Stimulated activated naive CD4-positive, alpha-beta T cell (primary cell): Measurements from ENCODE around the gene NCK2.

Experiments used
- DNase-seq, 6 experiments: peaks; one replicate each; lab custom pipeline; 2025; lab: John Stamatoyannopoulos, UW

NCK2 gene

GRCh38 chr2:105813405-105813804 is 68.7 kb downstream of the NCK2 start:
- no peak for DNase-seq

DNA sequence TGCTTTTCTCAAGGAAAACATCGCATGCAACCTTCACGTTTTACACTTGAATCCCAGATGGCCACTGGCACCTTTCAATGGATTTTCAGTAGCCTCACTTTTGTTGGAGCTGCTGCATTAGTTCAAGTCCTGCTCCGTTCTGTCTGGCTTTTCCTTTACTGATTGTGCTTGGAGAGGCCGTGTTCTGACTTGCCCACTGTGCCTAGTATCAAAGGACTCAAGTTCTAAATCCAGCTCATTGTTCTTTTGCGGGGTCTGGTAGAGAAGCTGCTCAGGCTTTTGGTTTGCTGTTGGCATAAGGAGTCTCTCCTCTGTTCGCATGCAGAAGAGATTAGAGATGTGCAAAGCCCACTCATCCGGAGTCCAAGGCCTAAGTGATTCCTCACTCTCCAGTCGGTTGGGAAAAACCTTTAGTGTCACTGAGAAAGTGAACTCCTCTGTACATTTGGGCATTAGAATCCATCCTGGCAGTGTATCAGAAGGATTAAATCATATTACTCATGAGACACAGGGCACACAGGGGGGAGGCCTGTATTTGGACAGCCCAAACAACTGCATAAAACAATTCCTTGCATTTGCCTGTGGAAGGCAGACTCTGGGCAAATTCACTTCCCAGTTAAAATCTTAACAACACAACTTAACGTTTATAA is 69.7 kb downstream of the NCK2 start:
- DNase-seq: no peak

GRCh38 chr2:105815401-105815800 is 70.7 kb downstream of the NCK2 start:
- DNase-seq: no peak

DNA sequence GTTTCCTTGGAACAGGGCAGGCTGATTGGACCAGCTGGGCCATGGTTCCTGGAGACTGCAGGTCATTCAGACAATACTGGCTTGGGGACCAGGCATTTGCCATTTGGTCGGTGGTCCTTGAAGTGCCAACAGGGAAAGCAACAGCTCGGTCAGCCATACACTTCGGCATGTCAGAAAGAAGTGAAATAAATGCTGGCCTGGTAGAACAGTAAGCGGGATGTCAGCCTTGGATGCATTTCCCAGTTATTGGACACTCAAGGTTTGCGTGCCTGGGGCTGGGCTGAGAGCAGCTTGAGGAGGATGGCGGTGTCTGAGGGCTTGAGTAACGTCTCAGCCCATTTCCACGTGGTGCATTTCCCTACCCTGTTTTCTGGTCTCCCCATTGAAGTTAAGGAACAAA is 75.4 kb downstream of the NCK2 start:
- no peak for DNase-seq

- no peak for DNase-seq
These were observed 76.0 kb downstream of the NCK2 start for GRCh38 chr2:105820691-105821090.

DNA sequence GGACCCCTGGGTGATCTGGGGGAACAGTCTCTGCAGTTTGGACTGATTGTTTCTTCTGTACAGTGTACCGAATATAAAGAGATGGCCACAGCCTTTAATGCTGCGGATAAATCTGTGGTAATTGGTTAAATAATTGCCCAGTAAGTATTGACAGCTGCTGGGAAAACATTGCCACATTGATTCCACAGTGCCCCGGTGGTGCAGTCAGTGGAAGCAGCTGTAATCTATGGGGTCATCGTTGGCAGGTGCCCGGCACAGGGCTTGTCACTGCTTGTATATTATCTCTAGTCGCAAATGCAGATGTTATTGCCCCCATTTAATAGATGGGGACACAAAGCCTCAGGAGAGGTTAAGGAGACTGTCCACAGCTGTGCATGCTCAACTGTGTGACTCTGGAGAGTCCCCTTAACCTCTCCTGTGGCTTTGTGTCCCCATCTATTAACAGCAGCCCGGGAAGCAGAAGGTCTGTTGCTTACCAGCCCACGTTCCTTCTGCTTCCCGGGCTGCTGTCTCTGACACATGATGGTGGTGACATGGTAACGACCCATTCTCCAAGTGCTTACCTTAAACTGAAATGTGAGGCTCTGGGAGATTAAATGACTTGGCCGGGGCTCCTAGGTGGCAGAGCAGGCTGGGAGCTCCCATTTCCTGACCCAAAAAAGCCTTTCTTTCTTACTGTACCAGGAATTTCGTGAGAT is 76.9 kb downstream of the NCK2 start:
- DNase-seq: no peak

DNA sequence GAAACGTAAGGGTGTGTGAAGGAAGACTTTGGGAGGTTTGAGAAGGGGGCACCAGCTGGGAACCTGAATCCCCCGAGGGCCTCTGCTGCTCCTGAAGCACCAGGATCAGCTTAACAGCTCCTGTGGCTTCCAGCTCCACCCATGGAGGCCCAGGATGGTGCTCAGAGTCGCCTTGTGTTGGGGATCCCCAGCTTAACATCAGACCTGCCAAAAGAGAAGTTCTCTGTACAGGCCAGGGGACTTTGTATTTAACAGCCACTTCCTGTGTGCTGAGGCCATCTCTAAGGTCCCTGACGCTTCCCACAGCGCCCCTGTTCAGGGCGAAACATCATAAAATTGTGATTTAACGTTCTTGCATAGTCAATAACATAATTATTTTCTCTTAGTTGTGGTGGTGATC is 77.5 kb downstream of the NCK2 start:
- DNase-seq: peak in 5 of 6 experiments; percentile 6 to 25 (median 17)

DNA sequence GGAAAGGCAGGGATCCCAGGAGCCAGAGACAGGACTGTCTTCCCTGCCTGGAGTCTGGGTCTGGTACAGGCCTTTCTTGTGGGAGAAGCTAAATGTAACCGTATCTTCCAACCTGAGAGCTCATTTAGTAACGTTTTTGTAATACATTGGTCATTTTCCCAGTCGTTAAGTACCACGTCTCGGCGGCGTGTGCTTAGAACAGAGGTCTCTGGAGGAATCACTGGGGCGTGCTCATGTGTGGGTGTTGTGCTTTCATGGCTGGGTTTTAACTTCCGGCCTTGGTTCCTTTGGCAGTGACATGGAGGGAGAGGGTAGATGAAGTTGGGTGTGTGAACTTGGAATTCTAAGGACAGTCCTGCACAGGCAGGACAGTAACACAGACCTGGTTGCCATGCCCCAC is 79.7 kb downstream of the NCK2 start:
- DNase-seq: no peak

DNA sequence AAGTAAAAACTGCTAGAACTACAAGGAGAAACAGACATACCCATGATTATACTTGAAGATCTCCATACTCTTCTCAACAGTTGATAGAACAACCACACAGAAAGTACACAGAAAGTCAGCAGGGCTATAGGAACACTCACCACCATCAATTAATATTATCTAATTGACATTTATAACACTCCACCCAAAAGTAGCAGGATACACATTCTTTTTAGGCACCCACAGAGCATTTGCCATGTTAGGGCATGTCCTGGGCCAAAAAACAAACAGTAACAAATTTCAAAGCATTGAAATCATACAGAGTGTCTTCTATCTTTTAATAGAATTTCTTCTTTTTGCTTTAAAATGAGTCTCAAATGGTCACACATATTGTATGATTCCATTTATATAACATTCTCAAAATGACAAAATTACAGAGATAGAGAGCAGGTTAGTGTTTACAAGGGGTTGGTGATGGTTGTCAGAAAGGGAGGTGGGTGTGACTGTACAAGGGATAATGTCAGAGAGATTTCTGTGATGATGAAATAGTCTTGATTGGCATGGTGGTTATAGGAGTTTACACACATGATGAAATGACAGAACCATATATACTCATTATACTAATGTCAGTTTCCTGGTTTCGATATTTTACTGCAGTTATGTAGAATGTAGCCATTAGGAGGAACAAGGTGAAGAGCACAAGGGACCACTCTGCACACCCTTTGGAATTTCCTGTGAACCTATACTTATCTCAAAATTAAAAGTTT is 82.8 kb downstream of the NCK2 start:
- no peak for DNase-seq

GRCh38 chr2:105828558-105828957 is 83.8 kb downstream of the NCK2 start:
- DNase-seq: no peak

- peak in 3 of 6 experiments; percentile 55 to 76 (median 65) for DNase-seq
These were observed 90.2 kb downstream of the NCK2 start for GRCh38 chr2:105834931-105835330.

DNA sequence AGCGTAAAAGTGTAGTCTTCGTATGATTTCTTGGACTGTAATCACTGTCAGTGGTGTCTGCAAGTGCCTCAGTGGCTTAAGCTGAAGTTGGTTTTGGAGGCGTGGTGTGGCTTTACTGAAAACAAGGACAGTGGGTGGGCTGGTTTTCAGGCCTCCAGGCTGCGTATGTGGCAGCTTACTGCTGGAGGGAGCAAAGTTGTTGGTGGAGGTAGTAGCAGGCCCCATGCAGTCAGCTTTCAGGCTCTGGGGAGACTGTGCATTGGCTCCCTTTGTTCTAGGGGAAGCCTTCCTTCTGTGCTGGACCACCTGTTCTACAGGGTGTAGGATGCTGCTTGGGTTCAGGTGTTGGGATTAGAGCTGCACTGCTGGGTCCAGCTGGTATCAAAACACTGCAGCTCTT is 91.6 kb downstream of the NCK2 start:
- DNase-seq: no peak

DNA sequence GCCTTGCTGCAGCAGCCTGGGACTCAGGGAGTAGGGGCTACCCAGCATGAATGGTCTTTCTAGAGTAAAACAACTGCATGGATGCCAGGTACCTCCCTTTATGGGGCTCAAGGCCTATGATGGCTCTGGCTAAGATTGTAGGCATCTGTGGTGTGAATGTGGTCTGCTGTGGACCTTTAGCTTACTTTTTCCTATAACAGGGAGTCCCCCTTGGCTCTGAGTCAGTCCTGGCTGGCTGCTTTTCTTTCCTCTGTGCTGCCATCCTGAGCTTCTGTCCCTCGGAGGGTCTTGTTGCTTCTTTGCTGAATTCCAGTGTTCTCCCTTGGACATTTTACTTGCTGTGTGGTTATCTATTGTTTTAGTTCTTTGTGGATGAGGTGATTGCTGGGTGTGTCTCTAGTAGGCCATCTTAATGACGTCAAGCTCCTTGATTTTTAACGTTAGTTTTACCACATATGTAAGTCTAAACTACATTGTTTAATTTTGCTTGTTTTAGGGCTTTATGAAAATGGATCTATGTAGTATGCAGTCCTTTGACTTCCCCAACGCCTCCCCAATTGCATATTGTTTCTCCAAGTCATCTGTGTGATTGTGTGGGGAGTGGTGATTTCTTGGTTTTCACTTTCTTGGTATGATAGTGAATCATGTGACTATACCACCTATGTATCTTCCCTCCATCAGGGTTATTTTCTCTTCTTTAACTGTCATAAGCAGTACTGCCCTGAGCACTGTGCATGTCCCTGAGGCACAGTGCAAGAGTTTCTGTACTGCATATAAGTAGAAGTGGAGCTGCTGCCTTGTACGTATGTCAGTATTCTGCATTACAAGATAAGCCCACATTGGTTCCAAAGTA is 92.4 kb downstream of the NCK2 start:
- no peak for DNase-seq

DNA sequence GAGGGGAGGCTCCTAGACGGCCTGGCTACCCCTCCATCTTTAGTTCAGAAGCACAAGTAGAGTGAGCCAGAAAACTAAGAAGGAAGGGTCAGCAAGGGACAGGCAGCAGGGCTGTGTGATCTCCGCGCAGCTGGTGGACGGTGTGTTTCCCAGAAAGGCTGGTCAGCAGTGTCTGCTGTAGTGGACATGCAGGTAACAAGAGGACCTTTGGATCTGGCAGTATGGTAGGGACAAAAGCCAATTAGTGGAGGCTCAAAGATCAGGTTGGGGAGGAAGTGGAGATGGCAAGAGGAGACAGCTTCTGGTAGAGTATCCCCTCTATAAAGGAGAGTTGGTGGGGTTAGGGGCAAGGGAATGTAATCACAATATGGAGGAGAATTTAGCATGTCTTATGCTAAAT is 95.1 kb downstream of the NCK2 start:
- no peak for DNase-seq

- no peak for DNase-seq
These were observed 96.2 kb downstream of the NCK2 start for GRCh38 chr2:105840933-105841332.

DNA sequence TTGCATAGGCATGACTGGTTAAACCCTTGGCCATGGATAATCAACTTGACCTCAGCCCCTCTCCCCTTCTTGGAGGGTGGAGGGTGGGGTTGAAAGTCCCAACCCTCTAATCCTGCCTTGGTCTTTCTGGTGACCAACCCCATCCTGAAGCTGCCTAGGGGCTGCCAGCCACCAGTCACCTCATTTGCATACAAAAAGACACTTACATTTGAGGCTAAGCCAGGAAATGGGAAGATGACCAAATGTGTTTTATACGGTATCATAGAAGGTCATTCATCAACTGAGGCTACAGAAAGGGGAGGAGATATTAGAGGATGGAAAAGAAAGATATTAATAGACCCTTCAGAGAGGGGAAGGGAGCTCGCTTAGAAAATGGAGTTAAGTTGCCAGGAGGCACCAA is 96.8 kb downstream of the NCK2 start:
- no peak for DNase-seq

DNA sequence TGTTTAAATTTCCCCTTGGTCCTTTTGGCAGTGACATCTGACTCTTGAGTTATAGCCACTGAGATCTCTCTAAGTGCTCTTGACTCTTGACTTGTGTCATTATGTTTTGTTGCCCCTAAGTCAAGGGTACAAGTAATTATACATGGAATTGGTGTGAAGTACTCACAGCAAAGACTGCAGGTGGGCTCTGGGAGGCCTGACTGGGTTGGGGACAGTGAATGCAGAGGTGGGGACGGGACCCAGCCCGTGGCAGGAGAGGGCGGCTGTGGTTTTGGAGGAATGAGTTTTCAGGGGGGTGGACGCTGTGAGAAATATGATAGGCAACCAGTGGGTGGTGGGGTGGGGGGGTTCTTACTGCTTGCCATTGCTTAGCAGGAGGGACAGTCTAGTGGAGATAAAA is 97.8 kb downstream of the NCK2 start:
- DNase-seq: no peak

GRCh38 chr2:105843476-105844374 is 99.0 kb downstream of the NCK2 start:
- DNase-seq: no peak

- no peak for DNase-seq
These were observed 101.3 kb downstream of the NCK2 start for GRCh38 chr2:105845976-105846375.

- no peak for DNase-seq
These were observed 102.3 kb downstream of the NCK2 start for GRCh38 chr2:105847056-105847455.

GRCh38 chr2:105848367-105848766 is 103.7 kb downstream of the NCK2 start:
- no peak for DNase-seq
